HG03135 (cell line): Measurements from ENCODE around the gene FCN2.

ENCODE experiments used
- ATAC-seq: cut with Tn5 transposase; IDR thresholded peaks from one replicate; pipeline ENCODE4 v1.9.1; 2021; ENCODE audit warnings: mild to moderate bottlenecking, moderate library complexity; ENCODE audit not compliant: unreplicated experiment

The FCN2 gene

GRCh38 chr9:134929193-134930158, 48.9 kb downstream of the FCN2 start:
- ATAC-seq = no peak

- no peak for ATAC-seq
These were observed 49.8 kb downstream of the FCN2 start for GRCh38 chr9:134930398-134930797.

GRCh38 chr9:134932171-134932570, 51.6 kb downstream of the FCN2 start:
- no peak for ATAC-seq

- ATAC-seq = no peak
These were observed 52.0 kb downstream of the FCN2 start for GRCh38 chr9:134932606-134933005.

GRCh38 chr9:134933076-134933659, 52.6 kb downstream of the FCN2 start:
- ATAC-seq = no peak

GRCh38 chr9:134935056-134935640, 54.5 kb downstream of the FCN2 start:
- no peak for ATAC-seq

- no peak for ATAC-seq
These were observed 55.2 kb downstream of the FCN2 start for GRCh38 chr9:134935701-134936345.

GRCh38 chr9:134936346-134937163, 55.9 kb downstream of the FCN2 start:
- no peak for ATAC-seq
